VCaP (cell line): ENCODE data around the gene NUDT1.

Experiments
- H3K27ac ChIP-seq: fragments of 450-650 bp; 2 replicates; pipeline ENCODE4 v1.5.1; 2017
- CTCF ChIP-seq: fragments of 450-650 bp; conservative IDR thresholded peaks from 2 replicates; pipeline ENCODE4 v1.5.1; 2017; ENCODE audit warnings: mild to moderate bottlenecking, moderate library complexity

NUDT1 gene

GRCh38 chr7:2282185-2282751, 40.2 kb downstream of the NUDT1 start:
- TF ChIP-seq CTCF, result no peak

GRCh38 chr7:2283074-2283473, 41.0 kb downstream of the NUDT1 start:
- no peak for TF ChIP-seq CTCF
- H3K27ac ChIP-seq, result no peak overlapping the region

More at GRCh38 chr7:2282185-2282751, 40.2 kb downstream of the NUDT1 start:
- peak overlapping the region; percentile 11; the same call in 1 of the 2 replicates for H3K27ac ChIP-seq

- H3K27ac ChIP-seq, result no peak overlapping the region
- TF ChIP-seq CTCF, result no peak
These were observed 45.7 kb downstream of the NUDT1 start for GRCh38 chr7:2287745-2288144.

GRCh38 chr7:2288503-2288902, 46.5 kb downstream of the NUDT1 start:
- H3K27ac ChIP-seq, result no peak overlapping the region
- no peak for TF ChIP-seq CTCF

GRCh38 chr7:2289111-2289586, 47.1 kb downstream of the NUDT1 start:
- H3K27ac ChIP-seq, result no peak overlapping the region
- no peak for TF ChIP-seq CTCF

GRCh38 chr7:2289621-2290020, 47.6 kb downstream of the NUDT1 start:
- no peak overlapping the region for H3K27ac ChIP-seq
- no peak for TF ChIP-seq CTCF

GRCh38 chr7:2290877-2291276, 48.9 kb downstream of the NUDT1 start:
- no peak overlapping the region for H3K27ac ChIP-seq
- no peak for TF ChIP-seq CTCF
